ENCODE data around the gene SERTAD2.

- TF ChIP-seq PAX5 (IDR thresholded peaks at IDR 0.05; ENCODE audit: insufficient read depth, low read length, severe bottlenecking) = no peak
- TF ChIP-seq POU2F2 (IDR thresholded peaks at IDR 0.05; ENCODE audit: low read depth, low read length) = no peak
- TF ChIP-seq POLR2A (IDR thresholded peaks at IDR 0.05; ENCODE audit: low read depth, low read length) = no peak
- no peak for TF ChIP-seq POLR2AphosphoS5 (IDR thresholded peaks at IDR 0.05; ENCODE audit: low read depth, low read length)
Measured at GRCh38 chr2:64637931-64638330, 15.8 kb downstream of the SERTAD2 start.

All from GM12891 (cell line).